K562 (cell line): ENCODE data around the gene KIFC3. TPM values are rescaled to one million over a fixed set of nuclear protein-coding genes. Genes with fewer than 3 reads are reported as not detected.

Source experiments
- EP400 ChIP-seq: fragments of 450-650 bp; IDR thresholded peaks from 2 replicates; pipeline ENCODE4 v1.6.1; 2017; ENCODE audit warnings: antibody characterized with exemption, mild to moderate bottlenecking, moderate library complexity
- GABPB2 ChIP-seq: fragments of 250-450 bp; sonication (Bioruptor Pico); conservative IDR thresholded peaks from 2 replicates; pipeline ENCODE4 v1.5.1; 2021; ENCODE audit warnings: mild to moderate bottlenecking
- GMEB1 ChIP-seq: fragments of 250-450 bp; sonication (Bioruptor Pico); IDR thresholded peaks from 2 replicates; pipeline ENCODE4 v1.4.0; 2020; ENCODE audit warnings: mild to moderate bottlenecking
- HCFC1 ChIP-seq: IDR thresholded peaks from 2 replicates; pipeline ENCODE4 v1.6.1; 2012; ENCODE audit warnings: low read depth, low read length, improper control_type of control experiment
- KAT8 ChIP-seq: fragments of 450-650 bp; IDR thresholded peaks from 2 replicates; pipeline ENCODE4 v1.6.1; 2016; ENCODE audit warnings: low read depth, mild to moderate bottlenecking
- L3MBTL2 ChIP-seq: fragments of 450-650 bp; IDR thresholded peaks from 2 replicates; pipeline ENCODE4 v1.6.1; 2016; ENCODE audit warnings: mild to moderate bottlenecking, moderate library complexity
- MAX ChIP-seq: sonication (generic); formaldehyde crosslinking; IDR thresholded peaks from 2 replicates; pipeline ENCODE4 v1.9.0; 2022; ENCODE audit warnings: mild to moderate bottlenecking, missing genetic modification reagents
- PCBP1 ChIP-seq: fragments of 200-400 bp; formaldehyde crosslinking; IDR thresholded peaks from 2 replicates; pipeline ENCODE4 v1.6.1; 2018; ENCODE audit warnings: mild to moderate bottlenecking, low read depth, low read length; ENCODE audit not compliant: poor library complexity, severe bottlenecking
- RBM34 ChIP-seq: fragments of 200-400 bp; formaldehyde crosslinking; IDR thresholded peaks from 2 replicates; pipeline ENCODE4 v1.6.1; 2018; ENCODE audit warnings: low read length, borderline replicate concordance; ENCODE audit not compliant: insufficient read depth
- RUNX1 ChIP-seq: sonication (generic); IDR thresholded peaks from 2 replicates; pipeline ENCODE4 v1.6.1; 2016; ENCODE audit warnings: antibody characterized with exemption, low read depth
- SMARCB1 ChIP-seq: IDR thresholded peaks from 2 replicates; pipeline ENCODE4 v1.6.1; 2011; ENCODE audit warnings: improper control_type of control experiment, low read depth; ENCODE audit not compliant: insufficient read length
- ZNF324 ChIP-seq: fragments of 250-450 bp; sonication (Bioruptor Pico); IDR thresholded peaks from 2 replicates; pipeline ENCODE4 v1.4.0; 2020; ENCODE audit warnings: mild to moderate bottlenecking
- polyA plus RNA-seq, 8 experiments: library from polyadenylated mRNA; depleted of rRNA in 4 of 8; stranded (reverse) in 5 of 8; unstranded in 3 of 8; fragments of >200 nt; fragmentation: Nextera tagmentation in 2 of 8; fragmentation: Illumina TruSeq in 1 of 8; extraction: Ambion mirVana in 2 of 8; extraction: Trizol in 1 of 8; gene quantifications; 2 replicates each; pipeline versions ENCODE4 v1.2.1 to v1.2.3, GENCODE V29; 2011 to 2014; ENCODE audit warnings: inconsistent platforms in 1 of 8, missing spikeins in 1 of 8
- total RNA-seq, 7 experiments: library from RNA; depleted of rRNA in 6 of 7; stranded (reverse); fragments of >200 nt in 6 of 7; fragmentation: Illumina TruSeq in 2 of 7; extraction: Trizol in 2 of 7; gene quantifications; 2 replicates each; pipeline versions ENCODE4 v1.2.1 to v1.2.3, GENCODE V29; 2011 to 2021; ENCODE audit warnings: low replicate concordance in 1 of 7
- TF ChIP-seq, protein P1 (sequence below): fragments of 450-650 bp; formaldehyde crosslinking; IDR thresholded peaks from 2 replicates; pipeline ENCODE4 v1.4.0; 2020; ENCODE audit warnings: mild to moderate bottlenecking, mixed read lengths
- TF ChIP-seq, protein P2 (sequence below), 2 experiments: fragments of 450-650 bp; conservative IDR thresholded peaks; 2 replicates each; pipeline ENCODE4 v1.6.1; 2017; ENCODE audit warnings: mild to moderate bottlenecking in 2 of 2, moderate library complexity in 2 of 2
- TF ChIP-seq, protein P3 (sequence below): fragments of 450-650 bp; conservative IDR thresholded peaks from 2 replicates; pipeline ENCODE4 v1.6.1; 2016; ENCODE audit warnings: missing genetic modification characterization, low read depth, mild to moderate bottlenecking, control low read depth, missing compliant biosample characterization
- TF ChIP-seq, protein P4 (sequence below), 2 experiments: fragments of 450-650 bp in 1 of 2; IDR thresholded peaks; 2 replicates each; pipeline ENCODE4 v1.6.1; 2011 to 2017; ENCODE audit warnings: low read depth in 2 of 2, antibody characterized with exemption in 1 of 2, borderline replicate concordance in 1 of 2, low read length in 1 of 2, mild to moderate bottlenecking in 1 of 2, mixed read lengths in 1 of 2; ENCODE audit not compliant: control insufficient read depth in 1 of 2

KIFC3 gene
- total and polyA plus RNA-seq, 9 of the 15 experiments (the other 6 are each of a cell fraction or from before 2014, with no cell fraction given) = 0.23 to 105 (median 26.2) TPM

GRCh38 chr16:57734925-57735754 lies 67.2 kb downstream of the KIFC3 start (continued):
- no peak for TF ChIP-seq RBM34
- TF ChIP-seq MAX = no peak; the same call in 1 of the 2 replicates
- TF ChIP-seq, protein P1, sequence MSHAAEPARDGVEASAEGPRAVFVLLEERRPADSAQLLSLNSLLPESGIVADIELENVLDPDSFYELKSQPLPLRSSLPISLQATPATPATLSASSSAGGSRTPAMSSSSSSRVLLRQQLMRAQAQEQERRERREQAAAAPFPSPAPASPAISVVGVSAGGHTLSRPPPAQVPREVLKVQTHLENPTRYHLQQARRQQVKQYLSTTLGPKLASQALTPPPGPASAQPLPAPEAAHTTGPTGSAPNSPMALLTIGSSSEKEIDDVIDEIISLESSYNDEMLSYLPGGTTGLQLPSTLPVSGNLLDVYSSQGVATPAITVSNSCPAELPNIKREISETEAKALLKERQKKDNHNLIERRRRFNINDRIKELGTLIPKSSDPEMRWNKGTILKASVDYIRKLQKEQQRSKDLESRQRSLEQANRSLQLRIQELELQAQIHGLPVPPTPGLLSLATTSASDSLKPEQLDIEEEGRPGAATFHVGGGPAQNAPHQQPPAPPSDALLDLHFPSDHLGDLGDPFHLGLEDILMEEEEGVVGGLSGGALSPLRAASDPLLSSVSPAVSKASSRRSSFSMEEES = no peak
- TF ChIP-seq PCBP1 = no peak
- TF ChIP-seq, protein P2, sequence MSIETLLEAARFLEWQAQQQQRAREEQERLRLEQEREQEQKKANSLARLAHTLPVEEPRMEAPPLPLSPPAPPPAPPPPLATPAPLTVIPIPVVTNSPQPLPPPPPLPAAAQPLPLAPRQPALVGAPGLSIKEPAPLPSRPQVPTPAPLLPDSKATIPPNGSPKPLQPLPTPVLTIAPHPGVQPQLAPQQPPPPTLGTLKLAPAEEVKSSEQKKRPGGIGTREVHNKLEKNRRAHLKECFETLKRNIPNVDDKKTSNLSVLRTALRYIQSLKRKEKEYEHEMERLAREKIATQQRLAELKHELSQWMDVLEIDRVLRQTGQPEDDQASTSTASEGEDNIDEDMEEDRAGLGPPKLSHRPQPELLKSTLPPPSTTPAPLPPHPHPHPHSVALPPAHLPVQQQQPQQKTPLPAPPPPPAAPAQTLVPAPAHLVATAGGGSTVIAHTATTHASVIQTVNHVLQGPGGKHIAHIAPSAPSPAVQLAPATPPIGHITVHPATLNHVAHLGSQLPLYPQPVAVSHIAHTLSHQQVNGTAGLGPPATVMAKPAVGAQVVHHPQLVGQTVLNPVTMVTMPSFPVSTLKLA (conservative IDR thresholded peaks at IDR 0.05) = peak; percentile 21 to 50; a peak in 2 of 4 replicates
- peak; percentile 92 for TF ChIP-seq HCFC1
- TF ChIP-seq, protein P3, sequence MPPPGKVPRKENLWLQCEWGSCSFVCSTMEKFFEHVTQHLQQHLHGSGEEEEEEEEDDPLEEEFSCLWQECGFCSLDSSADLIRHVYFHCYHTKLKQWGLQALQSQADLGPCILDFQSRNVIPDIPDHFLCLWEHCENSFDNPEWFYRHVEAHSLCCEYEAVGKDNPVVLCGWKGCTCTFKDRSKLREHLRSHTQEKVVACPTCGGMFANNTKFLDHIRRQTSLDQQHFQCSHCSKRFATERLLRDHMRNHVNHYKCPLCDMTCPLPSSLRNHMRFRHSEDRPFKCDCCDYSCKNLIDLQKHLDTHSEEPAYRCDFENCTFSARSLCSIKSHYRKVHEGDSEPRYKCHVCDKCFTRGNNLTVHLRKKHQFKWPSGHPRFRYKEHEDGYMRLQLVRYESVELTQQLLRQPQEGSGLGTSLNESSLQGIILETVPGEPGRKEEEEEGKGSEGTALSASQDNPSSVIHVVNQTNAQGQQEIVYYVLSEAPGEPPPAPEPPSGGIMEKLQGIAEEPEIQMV (tag) = no peak
- no peak for TF ChIP-seq KAT8
- no peak for TF ChIP-seq ZNF324
- TF ChIP-seq, protein P4, sequence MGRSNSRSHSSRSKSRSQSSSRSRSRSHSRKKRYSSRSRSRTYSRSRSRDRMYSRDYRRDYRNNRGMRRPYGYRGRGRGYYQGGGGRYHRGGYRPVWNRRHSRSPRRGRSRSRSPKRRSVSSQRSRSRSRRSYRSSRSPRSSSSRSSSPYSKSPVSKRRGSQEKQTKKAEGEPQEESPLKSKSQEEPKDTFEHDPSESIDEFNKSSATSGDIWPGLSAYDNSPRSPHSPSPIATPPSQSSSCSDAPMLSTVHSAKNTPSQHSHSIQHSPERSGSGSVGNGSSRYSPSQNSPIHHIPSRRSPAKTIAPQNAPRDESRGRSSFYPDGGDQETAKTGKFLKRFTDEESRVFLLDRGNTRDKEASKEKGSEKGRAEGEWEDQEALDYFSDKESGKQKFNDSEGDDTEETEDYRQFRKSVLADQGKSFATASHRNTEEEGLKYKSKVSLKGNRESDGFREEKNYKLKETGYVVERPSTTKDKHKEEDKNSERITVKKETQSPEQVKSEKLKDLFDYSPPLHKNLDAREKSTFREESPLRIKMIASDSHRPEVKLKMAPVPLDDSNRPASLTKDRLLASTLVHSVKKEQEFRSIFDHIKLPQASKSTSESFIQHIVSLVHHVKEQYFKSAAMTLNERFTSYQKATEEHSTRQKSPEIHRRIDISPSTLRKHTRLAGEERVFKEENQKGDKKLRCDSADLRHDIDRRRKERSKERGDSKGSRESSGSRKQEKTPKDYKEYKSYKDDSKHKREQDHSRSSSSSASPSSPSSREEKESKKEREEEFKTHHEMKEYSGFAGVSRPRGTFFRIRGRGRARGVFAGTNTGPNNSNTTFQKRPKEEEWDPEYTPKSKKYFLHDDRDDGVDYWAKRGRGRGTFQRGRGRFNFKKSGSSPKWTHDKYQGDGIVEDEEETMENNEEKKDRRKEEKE (IDR thresholded peaks at IDR 0.05; ENCODE audit: borderline replicate concordance in 1 of 2, control insufficient read depth in 1 of 2, low read depth in 2 of 2, low read length in 1 of 2) = no peak
- TF ChIP-seq SMARCB1 = no peak
- TF ChIP-seq GABPB2 (CRISPR knock-in tag) = no peak
- no peak for TF ChIP-seq GMEB1 (CRISPR knock-in tag)
- TF ChIP-seq RUNX1 = no peak
- peak; percentile 71 for TF ChIP-seq L3MBTL2
- peak; percentile 80 for TF ChIP-seq EP400
